AG04450 (cell line): ENCODE measurements around the gene NPM1. TPM values are rescaled to one million over a fixed set of nuclear protein-coding genes. Genes with fewer than 3 reads are reported as not detected.

Source experiments
- CTCF ChIA-PET: fragments of 300-600, 350-600 bp; formaldehyde crosslinking; extraction: SDS; loops from one replicate; lab custom pipeline; 2022; ENCODE audit warnings: antibody characterized with exemption, inconsistent platforms; lab: Charles Lee
- POLR2A ChIA-PET: fragments of 350-600 bp; formaldehyde crosslinking; extraction: SDS; loops from one replicate; lab custom pipeline; 2021; ENCODE audit warnings: antibody characterized with exemption, inconsistent platforms; lab: Yijun Ruan, JAX
- DNase-seq: peaks from one replicate; pipeline ENCODE4 v3.0.0-alpha.2; 2011; ENCODE audit warnings: low read depth, low spot score
- H3K27ac ChIP-seq: one replicate; pipeline ENCODE4 v1.5.1; 2012; ENCODE audit warnings: low read depth, low read length, control low read depth
- H3K27me3 ChIP-seq: one replicate; pipeline ENCODE4 v1.6.0; 2012; ENCODE audit warnings: low read length; ENCODE audit not compliant: control insufficient read depth, insufficient read depth
- H3K4me3 ChIP-seq: 2 replicates; pipeline ENCODE4 v1.5.1; 2011; ENCODE audit warnings: mild to moderate bottlenecking, low read depth, low read length, control low read depth
- H3K9me3 ChIP-seq: 2 replicates; pipeline ENCODE4 v1.5.1; 2012; ENCODE audit warnings: low read length; ENCODE audit not compliant: control insufficient read depth, insufficient read depth
- polyA plus RNA-seq: library from polyadenylated mRNA; depleted of rRNA; stranded (reverse); fragments of >200 nt; gene quantifications from 2 replicates; pipeline ENCODE4 v1.2.3, GENCODE V29; 2011
- TF ChIP-seq, protein P1 (sequence below): IDR thresholded peaks from 2 replicates; pipeline ENCODE4 v1.5.1; 2011; ENCODE audit warnings: low read depth, low read length, control low read depth, inconsistent platforms

Gene NPM1
- polyA plus RNA-seq, 1 experiment = 2,664 TPM

DNA sequence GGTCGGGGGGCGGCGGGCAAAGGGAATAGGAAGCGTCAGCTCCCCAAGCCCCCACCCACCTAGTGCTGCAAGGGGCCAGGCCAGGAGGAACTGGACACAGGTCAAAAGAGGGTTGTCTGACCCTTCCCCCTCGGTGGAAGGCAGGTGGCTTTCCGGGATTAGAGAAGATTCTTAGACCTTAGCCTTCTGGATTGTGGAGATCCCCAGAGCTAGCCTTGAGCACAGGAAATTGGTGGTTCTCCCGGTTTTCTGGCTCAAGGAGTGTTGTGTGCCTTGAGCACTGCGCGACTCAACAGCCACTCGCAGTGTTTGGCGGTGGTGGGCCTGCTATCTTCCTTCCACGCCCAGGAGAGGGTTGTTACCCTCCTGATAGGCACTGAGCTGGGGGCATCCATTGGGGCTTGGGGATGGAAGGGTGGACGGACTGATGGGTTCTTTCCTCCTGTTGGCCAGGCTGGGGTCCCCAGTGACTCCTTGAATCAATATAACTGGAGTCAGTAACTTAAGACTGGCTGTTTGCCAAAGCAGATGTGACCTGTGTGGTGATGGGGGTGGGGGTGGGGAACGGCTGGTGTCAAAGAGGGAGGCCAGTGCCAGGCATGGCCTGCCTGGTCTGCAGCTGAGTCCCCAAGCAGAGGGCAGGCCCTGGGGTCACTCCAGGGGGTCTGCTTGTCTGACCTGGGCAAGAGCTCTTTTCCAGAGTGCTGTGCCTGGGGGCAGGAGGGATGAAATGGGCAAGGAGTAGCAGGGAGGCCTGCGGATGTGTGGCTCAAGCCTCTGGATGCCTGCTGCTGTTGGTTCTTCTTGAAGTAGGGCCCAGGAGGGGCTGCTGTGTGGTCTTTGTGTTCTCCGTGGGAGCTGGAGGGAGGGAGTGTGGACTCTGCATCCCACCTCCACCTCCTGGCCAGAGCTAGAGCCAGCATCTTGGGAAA lies 33.9 kb downstream of the NPM1 start:
- Histone ChIP-seq H3K27ac (no peak overlapping the region), H3K9me3 (no peaks in the 10 kb centered on the region), H3K27me3 (peaks cover 8% of the 10 kb centered on the region), H3K4me3 (no peak overlapping the region)
- no peak for DNase-seq
- ChIA-PET CTCF (interaction anchor here (7.8 kb wide), 1 partner anchor 488 kb away, joined by 141 read pairs; no protein-coding TSS in a partner anchor), POLR2A (interaction anchor here (0.7 kb wide), 1 partner anchor 174 kb away, joined by 3 read pairs; no protein-coding TSS in a partner anchor)
- TF ChIP-seq, protein P1, sequence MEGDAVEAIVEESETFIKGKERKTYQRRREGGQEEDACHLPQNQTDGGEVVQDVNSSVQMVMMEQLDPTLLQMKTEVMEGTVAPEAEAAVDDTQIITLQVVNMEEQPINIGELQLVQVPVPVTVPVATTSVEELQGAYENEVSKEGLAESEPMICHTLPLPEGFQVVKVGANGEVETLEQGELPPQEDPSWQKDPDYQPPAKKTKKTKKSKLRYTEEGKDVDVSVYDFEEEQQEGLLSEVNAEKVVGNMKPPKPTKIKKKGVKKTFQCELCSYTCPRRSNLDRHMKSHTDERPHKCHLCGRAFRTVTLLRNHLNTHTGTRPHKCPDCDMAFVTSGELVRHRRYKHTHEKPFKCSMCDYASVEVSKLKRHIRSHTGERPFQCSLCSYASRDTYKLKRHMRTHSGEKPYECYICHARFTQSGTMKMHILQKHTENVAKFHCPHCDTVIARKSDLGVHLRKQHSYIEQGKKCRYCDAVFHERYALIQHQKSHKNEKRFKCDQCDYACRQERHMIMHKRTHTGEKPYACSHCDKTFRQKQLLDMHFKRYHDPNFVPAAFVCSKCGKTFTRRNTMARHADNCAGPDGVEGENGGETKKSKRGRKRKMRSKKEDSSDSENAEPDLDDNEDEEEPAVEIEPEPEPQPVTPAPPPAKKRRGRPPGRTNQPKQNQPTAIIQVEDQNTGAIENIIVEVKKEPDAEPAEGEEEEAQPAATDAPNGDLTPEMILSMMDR = no peak

DNA sequence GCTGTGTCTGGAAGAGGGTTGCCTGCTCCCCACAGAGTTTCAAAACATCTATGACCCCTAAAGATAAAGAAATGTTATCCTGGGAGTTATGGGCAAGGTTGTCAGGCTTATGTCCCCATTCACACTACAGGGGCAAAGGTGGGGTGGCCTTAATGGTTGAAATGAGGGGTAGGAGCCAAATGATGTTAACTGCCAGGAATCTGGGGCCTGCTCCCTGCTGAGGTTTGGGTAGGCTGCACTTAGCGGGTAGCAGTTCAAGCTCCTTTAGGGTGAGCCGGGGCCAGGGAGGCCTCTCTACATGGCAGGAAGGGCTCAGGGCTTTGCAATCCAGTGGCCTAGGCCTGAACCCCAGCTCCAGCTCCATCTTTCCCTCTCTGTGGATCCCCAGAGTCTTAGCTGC lies 34.8 kb downstream of the NPM1 start:
- ChIA-PET CTCF (interaction anchor here (7.8 kb wide), 1 partner anchor 487 kb away, joined by 141 read pairs; no protein-coding TSS in a partner anchor), POLR2A (interaction anchor here (0.7 kb wide), 1 partner anchor 9 kb away, joined by 3 read pairs; no protein-coding TSS in a partner anchor)
- no peak for DNase-seq
- H3K9me3 ChIP-seq = no peaks in the 10 kb centered on the region
- H3K4me3 ChIP-seq = no peak overlapping the region
- H3K27ac ChIP-seq = no peak overlapping the region
- TF ChIP-seq, protein P1 = no peak
- H3K27me3 ChIP-seq = peaks cover 8% of the 10 kb centered on the region

- TF ChIP-seq, protein P1 = no peak
- ChIA-PET CTCF (interaction anchor here (7.8 kb wide), 1 partner anchor 486 kb away, joined by 141 read pairs; no protein-coding TSS in a partner anchor), POLR2A (interaction anchor here (0.7 kb wide), 1 partner anchor 9 kb away, joined by 3 read pairs; no protein-coding TSS in a partner anchor)
These were observed 35.4 kb downstream of the NPM1 start for GRCh38 chr5:171422902-171423663.

DNA sequence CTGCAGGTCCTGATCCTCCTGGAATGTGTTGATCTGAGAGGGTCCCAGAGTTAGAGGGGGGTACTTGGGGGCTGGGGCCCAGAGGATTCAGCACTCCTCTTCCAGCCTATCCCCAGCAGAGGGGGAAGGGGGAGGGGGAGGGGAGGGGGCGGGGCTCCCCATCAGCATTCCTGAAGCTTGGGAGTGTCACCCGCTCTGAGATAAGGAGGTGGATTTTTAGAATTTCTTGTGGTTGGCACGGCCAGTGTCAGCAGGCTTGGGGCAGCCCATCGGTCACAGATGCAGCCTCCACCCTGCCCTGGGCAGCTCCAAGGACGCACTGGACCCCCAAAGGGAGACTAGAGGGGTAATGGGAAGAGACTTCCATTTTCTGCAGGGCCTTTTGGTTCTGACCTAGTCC lies 37.1 kb downstream of the NPM1 start:
- DNase-seq = no peak
- no peak overlapping the region for H3K27ac ChIP-seq
- peaks cover 8% of the 10 kb centered on the region for H3K27me3 ChIP-seq
- POLR2A ChIA-PET = no interaction called here
- TF ChIP-seq, protein P1 = no peak
- H3K4me3 ChIP-seq = no peak overlapping the region
- H3K9me3 ChIP-seq = no peaks in the 10 kb centered on the region
- CTCF ChIA-PET = interaction anchor here (7.8 kb wide), 1 partner anchor 484 kb away, joined by 141 read pairs; no protein-coding TSS in a partner anchor

More at GRCh38 chr5:171422902-171423663, 35.4 kb downstream of the NPM1 start:
- DNase-seq = no peak
- peaks cover 8% of the 10 kb centered on the region for H3K27me3 ChIP-seq
- H3K9me3 ChIP-seq = no peaks in the 10 kb centered on the region
- H3K27ac ChIP-seq = no peak overlapping the region
- no peak overlapping the region for H3K4me3 ChIP-seq
